ENCODE results near the gene PLCB4.

Gene PLCB4

DNA sequence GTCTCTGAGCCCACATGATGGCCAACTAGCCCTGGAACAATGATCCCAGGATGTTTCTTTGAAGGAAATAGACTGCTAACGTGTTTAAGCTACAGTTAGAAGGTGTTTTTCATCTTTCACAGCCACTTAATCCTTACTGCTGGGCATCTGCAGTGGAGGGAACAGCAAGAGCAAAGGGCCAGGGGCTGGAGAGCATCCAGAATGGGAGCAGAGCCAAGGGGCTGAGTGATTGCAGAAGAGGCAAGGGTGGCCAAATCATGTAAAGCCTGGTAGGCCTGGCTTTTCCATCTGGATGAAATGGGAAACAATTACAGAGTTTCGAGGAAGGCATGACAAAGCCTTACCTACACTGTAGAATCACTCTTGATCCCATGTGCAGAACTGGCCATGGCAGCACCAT, 426.8 kb downstream of the PLCB4 start:
- TF ChIP-seq, protein P1, sequence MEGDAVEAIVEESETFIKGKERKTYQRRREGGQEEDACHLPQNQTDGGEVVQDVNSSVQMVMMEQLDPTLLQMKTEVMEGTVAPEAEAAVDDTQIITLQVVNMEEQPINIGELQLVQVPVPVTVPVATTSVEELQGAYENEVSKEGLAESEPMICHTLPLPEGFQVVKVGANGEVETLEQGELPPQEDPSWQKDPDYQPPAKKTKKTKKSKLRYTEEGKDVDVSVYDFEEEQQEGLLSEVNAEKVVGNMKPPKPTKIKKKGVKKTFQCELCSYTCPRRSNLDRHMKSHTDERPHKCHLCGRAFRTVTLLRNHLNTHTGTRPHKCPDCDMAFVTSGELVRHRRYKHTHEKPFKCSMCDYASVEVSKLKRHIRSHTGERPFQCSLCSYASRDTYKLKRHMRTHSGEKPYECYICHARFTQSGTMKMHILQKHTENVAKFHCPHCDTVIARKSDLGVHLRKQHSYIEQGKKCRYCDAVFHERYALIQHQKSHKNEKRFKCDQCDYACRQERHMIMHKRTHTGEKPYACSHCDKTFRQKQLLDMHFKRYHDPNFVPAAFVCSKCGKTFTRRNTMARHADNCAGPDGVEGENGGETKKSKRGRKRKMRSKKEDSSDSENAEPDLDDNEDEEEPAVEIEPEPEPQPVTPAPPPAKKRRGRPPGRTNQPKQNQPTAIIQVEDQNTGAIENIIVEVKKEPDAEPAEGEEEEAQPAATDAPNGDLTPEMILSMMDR (IDR thresholded peaks at IDR 0.05; ENCODE audit: extremely low read depth, insufficient read depth, missing control alignments) = no peak
- in situ Hi-C loops (cut with MboI; ENCODE audit: low pct_unique_long_range_greater_than_20kb, low sequenced_read_pairs, unreplicated experiment) = no loop called here
- no peak for DNase-seq (ENCODE audit: low spot score)

DNA sequence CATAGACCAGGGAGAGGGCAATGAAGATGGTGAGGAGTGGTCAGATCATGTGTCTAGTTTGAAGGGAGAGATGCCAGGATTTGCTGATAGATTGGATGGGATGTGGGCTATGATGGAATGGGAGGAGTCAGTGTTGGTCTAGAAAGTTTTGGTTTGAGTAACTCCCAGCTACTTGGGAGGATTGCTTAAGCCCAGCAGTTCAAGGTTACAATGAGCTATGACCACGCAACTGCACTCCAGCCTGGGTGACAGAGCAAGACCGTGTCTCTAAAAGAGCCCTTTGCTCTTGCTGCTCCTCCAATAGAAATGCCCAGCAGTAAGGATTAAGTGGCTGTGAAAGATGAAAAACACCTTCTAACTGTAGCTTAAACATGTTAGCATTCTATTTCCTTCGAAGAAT, 427.3 kb downstream of the PLCB4 start:
- TF ChIP-seq, protein P1 (IDR thresholded peaks at IDR 0.05; ENCODE audit: extremely low read depth, insufficient read depth, missing control alignments) = no peak
- no peak for DNase-seq (ENCODE audit: low spot score)

DNA sequence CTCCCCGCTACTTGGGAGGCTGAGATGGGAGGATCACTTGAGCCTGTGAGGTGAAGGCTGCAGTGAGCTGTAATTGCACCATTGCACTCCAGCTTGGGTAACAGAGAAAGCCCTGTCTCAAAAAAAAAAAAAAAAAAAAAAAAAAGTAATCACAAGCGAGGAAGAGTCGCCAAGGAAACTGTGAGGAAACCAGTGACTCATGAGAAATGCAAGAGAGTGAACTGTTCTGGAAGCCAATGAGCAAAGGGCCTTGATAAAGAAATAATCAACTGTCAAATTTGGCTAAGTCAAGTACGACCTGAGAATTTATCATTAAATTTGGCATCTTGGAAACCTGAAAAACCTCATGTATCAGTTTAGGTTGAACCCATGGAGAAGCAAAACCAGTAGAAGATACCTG, 429.4 kb downstream of the PLCB4 start:
- DNase-seq (ENCODE audit: low spot score) = no peak
- in situ Hi-C loops (cut with MboI; ENCODE audit: low pct_unique_long_range_greater_than_20kb, low sequenced_read_pairs, unreplicated experiment) = no loop called here
- TF ChIP-seq, protein P1 (IDR thresholded peaks at IDR 0.05; ENCODE audit: extremely low read depth, insufficient read depth, missing control alignments) = no peak

More for the DNA sequence above, 427.3 kb downstream of the PLCB4 start:
- in situ Hi-C loops (cut with MboI; ENCODE audit: low pct_unique_long_range_greater_than_20kb, low sequenced_read_pairs, unreplicated experiment) = no loop called here

DNA sequence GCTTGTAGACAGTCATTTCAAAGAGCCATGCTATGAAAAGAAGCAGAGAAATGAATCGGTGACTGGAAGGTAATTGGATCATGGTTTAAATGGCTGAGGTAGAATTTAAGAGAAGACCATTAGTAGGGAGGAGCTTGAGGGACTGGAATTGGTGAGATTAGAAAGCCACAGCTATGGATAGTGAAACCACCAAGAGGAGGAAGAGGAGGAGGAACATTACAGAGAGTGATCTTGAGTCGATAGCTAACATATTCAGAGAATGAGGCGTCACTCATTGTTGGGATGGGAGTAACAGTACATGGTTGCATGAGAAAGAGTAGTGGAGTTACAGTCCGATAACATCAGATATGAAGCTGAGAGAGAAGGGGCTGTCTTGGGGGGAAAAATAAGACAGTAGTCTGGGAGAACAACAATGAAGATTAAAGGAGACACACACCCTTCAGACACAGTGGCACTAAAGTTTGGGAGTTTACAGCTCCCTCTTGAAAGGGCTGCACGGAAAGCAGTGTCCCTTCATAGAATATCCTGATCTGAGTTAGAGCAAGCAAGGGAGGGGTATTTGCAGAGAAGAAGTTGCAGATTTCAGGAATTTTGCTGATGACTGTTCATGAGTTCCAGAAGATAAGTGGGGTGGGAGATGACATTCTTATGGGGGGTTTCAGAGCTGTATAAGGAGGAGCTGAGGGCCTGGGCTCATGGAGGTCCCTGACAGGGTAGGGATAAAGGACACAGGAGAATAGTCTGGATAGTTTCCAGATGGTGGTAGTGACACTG, 430.4 kb downstream of the PLCB4 start:
- no peak for DNase-seq (ENCODE audit: low spot score)
- TF ChIP-seq, protein P1 (IDR thresholded peaks at IDR 0.05; ENCODE audit: extremely low read depth, insufficient read depth, missing control alignments) = no peak
- in situ Hi-C loops (cut with MboI; ENCODE audit: low pct_unique_long_range_greater_than_20kb, low sequenced_read_pairs, unreplicated experiment) = no loop called here

DNA sequence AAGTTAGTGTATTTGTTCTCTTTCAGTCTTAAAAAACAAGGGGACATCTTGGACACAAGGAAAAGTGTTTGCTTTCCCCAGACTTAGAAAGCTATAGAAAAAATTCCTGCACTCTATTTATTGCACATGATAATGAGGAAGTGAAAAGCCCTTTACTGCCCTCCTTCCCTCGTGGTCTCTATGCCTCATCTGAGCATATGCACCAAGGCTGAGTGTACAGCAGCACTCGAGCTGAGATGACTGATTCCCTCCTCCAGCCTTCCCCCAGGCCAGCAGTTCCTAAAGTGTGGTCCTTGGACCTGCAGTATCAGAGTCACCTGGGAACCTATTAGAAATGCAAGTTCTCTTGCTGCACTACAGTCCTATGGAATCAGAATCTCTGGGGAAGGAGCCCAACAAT, 431.2 kb downstream of the PLCB4 start:
- in situ Hi-C loops (cut with MboI; ENCODE audit: low pct_unique_long_range_greater_than_20kb, low sequenced_read_pairs, unreplicated experiment) = no loop called here
- TF ChIP-seq, protein P1 (IDR thresholded peaks at IDR 0.05; ENCODE audit: extremely low read depth, insufficient read depth, missing control alignments) = no peak
- no peak for DNase-seq (ENCODE audit: low spot score)

DNA sequence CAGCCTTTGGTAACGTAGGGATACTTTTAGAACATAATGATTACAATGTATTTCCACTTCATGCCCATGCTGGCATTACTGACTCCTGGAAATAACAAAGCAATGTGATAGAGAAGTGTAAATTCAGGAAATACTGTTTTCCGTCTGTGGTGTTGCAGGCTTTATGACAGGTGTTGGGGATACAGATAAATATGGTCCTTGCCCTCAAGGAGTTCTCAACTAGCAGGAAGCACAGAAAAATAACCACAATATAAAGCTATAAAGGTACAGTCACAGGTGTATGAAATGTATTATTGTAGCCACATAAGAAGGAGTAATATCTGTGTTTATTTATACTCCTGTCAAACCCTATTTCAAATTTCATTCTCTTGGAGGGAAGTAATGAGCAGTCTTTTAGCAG, 432.6 kb downstream of the PLCB4 start:
- TF ChIP-seq, protein P1 (IDR thresholded peaks at IDR 0.05; ENCODE audit: extremely low read depth, insufficient read depth, missing control alignments) = no peak
- no peak for DNase-seq (ENCODE audit: low spot score)
- in situ Hi-C loops (cut with MboI; ENCODE audit: low pct_unique_long_range_greater_than_20kb, low sequenced_read_pairs, unreplicated experiment) = no loop called here

Data from GM13977 (cell line).